ENCODE results near the gene TMEM263.

GRCh38 chr12:106957583-106957982, 1.9 kb downstream of the TMEM263 start:
- no peak for TF ChIP-seq POLR2AphosphoS5 (IDR thresholded peaks at IDR 0.05; ENCODE audit: low read depth, low read length)
- TF ChIP-seq TAF1 (IDR thresholded peaks at IDR 0.05; ENCODE audit: borderline replicate concordance, low read depth, low read length) = no peak
- TF ChIP-seq POLR2A (IDR thresholded peaks at IDR 0.05; ENCODE audit: low read depth, low read length) = no peak
